Muscle of back (tissue), 11 donors: ENCODE results near the gene ACTG2. TPM values are rescaled to one million over a fixed set of nuclear protein-coding genes. Genes with fewer than 3 reads are reported as not detected.
"Not testable (repeated sequence)": the region's sequence is repeated elsewhere in the genome, so short reads cannot be mapped to it uniquely, and the experiment has no call there.

Source experiments
- DNase-seq, 3 donors: peaks; one replicate each; pipeline versions ENCODE4 v3.0.0 to v3.0.0-alpha.2; 2013
- polyA plus RNA-seq, 10 donors: library from polyadenylated mRNA; unstranded; fragments of 120-200 nt; gene quantifications; one replicate each; pipeline ENCODE4 v1.2.1, GENCODE V29; 2013; ENCODE audit not compliant: insufficient read length in 10 of 10

The ACTG2 gene
- polyA plus RNA-seq, 10 donors: 3.7 to 10.8 (median 4.8) TPM

DNA sequence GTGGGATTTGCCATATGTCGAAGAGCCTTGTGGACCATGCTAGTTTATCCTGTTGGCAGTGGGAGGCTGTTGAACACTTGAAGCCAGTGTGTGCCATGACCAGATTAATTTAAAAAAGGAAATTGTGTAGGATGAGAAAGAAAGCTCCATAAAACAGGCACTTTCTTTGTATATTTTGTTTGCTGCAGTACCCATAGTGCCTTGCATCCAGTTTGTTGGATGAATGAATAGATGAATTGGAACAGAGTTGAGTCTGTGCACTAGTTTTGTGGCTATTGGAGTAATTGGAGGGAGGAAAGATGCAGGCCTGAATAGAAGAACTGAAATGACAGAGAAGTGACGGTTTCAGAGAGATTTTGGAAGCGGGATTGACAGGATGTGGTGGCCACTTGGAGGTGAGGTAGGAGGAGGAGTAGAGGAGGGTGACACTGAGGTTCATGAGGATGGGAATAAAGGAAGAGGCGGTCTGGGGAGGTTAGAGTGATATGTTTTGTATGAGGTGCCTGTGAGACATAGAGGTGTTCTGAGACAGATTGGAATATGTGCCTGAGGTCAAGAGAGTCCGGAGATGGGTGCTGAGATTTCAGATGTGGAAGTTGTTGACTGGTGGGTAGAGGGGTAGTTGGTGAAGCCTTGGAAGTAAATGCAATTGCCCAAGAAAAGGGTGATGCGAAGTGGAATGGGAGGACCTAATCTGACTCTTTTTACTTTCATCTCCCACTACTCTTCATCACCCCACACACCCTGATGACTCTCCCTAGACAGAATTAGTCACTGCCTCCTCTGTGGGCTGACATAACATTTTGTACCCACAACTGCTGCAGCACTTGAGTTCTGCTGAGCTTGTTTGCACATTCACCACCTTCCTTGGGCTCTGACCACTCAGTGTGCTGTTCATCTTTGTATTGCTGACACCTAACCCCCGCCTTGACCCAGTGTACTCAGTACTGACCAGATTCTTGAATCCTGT is 39.0 kb downstream of the ACTG2 start:
- no peak for DNase-seq

DNA sequence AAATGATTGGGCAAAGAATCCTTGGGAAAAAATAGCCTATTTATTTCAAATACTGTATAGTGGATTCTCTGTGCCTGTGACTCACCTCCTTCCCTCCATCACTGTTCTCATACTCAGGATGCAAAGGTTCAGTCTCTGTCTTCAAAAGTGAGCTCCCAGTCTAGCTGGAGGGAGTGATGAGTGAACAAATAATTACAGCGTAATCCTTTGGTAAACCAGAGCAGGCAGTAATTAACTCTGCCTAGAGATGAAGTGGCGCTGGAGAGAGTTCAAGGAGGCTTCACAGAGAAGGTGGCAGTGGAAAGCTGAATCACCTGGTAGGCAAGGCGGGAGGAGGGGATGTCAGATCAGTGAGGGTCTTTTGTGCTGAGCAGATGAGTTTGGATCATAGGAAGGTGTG is 40.4 kb downstream of the ACTG2 start:
- no peak for DNase-seq

DNA sequence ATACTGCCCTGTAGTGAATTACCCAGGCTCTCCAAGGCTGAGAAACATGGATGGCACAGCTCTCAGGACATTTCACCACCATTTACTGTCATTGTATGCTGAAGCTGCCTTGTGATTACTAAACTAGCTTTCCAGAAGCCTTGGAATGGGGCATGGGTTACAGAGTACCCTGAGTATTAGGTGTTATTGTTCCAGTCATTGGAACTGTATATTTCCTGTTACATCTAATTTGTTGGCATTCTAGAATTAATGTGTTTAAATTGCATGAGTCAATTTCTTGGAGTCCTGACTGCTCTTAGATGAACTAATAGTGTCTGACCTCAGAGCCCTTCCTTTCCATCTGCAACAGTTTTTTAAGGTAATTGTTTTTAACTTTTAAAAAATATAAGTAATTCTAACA is 42.8 kb downstream of the ACTG2 start:
- no peak for DNase-seq

DNA sequence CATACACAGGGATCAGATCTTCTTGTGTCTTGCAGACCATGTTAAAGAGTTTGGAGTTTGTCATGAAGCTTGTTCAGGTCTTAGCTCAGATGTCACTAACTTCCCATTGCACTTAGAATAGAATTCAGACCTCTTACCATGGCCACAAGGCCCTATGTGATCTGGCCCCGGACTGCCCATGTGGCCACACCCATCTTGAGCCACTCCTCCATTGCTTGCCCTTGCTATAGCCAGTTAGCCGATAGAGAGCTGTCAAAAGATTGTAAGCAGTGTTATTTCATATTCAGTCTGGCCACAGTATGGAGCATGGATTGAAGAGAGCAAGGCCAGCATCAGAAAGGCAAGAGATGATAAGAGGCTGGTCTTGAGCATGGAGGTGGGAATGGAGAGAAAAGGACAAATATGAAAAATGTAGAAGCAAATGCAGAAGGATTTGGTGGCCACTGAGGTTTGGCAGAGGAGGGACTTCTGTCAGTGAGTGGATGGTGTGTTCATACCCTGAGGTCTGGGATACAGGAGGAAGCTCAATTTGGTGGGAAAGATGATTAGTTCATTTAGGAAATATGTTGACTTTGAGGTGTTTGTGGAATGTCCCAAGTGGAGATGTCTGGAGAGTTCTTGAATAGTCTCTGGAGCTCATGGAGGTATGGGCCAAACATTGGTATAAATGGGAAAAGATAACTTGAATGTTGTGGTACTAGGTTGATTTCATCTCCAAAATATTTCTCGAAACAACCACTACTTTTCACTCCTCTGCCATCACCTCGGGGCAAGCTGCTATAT is 44.5 kb downstream of the ACTG2 start:
- DNase-seq: no peak

DNA sequence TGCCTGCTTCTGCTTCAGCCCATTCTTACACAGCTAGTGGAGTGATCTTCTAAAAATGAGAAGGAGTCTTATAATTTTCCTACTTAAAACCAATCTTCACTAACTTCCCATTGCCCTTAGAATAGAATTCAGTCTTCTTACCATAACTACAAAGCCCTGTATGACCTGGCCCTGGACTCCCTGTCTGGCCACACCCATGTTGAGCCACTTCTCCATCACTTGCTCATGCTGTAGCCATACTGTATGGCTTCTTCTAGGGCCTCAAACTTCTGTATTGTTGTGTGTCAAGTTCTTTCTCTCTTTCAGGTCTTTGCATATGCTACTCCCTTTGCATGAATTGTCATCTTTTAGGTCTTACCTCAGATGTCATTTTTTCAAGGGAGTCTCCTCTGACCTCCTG is 45.1 kb downstream of the ACTG2 start:
- DNase-seq: no peak

DNA sequence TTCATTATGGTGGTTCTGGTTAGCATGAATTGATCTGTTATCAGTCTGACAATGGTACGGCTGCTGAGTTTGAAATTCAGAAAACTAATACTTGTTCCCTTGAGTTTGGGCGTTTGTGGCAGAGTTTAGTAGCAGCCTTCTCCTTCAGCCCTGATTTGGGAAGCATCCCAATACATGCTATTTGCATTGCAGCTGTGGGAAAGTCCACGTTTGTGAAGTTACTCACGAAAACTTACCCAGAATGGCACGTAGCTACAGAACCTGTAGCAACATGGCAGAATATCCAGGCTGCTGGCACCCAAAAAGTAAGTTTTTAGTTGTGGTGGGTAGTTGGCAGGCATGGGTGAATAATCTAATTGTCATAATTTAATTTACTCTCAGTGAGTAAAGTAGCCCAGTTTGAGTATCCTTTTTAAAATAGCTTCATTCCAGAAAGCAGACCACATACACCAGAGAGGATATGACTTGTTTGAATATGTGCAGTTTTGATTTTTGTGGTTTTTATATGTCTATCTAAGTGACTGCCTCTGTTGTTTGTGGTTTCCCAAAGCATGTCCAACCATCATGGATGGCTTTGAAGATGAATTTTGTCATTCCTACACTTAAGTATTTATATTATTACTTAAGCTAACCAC is 46.0 kb downstream of the ACTG2 start:
- peak in 1 of 3 donors; percentile 51 for DNase-seq

DNA sequence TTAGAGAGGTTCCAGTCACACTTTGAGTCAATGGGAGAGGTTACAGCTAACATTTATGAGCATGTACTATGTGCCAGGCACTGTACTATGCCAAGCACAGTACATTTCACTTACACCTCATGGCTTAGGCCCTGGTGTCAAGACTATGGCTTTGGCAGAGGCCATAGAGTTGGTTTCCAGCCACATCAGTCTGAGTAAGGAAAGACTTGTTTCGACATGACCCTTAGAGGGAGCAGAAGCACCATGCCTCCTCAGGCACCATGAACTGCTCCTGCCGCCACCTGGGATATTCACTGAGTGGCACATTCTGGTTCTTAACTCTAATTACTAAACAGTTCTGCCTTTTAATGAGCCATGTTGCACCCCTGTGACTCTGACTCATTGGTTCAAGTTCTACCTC is 46.6 kb downstream of the ACTG2 start:
- DNase-seq: no peak

DNA sequence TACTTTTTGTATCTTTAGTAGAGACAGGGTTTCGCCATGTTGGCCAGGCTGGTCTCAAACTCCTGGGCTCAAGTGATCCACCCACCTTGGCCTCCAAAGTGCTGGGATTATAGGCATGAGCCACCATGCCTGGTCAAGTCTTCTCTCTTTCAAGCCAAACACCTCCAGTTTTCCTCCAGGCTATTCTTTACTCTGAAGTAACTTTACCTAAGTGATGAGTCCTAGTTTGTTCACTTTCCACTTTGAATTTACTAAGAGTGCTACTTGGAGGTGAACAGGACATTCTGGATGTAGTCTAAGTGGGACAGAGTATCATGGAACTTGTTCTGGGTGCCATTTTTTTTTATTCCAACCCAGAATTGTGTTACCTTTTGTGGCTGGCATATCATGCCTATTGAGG is 47.3 kb downstream of the ACTG2 start:
- not testable (repeated sequence) for DNase-seq

DNA sequence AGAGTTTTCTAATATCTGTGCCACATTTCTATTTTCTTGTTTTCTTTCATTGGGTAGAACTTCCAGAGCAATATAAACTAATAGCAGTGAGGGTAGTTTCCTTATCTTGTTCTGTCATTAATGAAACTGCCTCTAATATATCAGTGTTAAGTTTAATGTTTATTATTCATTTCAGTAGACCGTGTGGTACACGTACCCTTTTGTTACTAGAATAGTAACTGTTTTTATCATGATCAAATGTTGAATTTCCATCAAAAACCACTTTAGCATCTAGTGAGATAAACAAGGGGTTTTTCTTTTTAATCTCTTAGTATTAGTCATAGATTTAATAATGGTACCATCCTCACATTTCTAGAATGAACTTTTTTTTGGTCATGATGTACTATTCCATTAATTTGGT is 49.9 kb downstream of the ACTG2 start:
- no peak for DNase-seq

DNA sequence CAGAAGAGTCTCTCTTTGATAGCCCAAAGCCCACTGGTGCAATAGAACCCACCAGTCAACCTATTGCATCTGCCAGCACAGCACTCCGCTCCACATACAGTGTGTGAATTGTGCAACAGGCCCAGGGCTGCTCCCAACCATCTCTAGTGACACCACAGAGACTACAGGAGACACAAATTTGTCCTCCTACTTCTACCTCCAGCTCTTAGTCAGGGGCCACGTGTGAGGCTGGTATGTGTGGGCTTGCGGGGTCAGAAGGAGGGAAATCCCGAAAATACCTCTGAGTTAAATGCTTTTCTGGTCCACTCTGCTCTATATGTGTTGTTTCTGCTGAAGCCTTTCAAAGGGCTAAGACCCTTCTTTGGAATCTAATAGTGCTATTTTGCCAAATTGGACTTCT is 51.9 kb downstream of the ACTG2 start:
- no peak for DNase-seq

DNA sequence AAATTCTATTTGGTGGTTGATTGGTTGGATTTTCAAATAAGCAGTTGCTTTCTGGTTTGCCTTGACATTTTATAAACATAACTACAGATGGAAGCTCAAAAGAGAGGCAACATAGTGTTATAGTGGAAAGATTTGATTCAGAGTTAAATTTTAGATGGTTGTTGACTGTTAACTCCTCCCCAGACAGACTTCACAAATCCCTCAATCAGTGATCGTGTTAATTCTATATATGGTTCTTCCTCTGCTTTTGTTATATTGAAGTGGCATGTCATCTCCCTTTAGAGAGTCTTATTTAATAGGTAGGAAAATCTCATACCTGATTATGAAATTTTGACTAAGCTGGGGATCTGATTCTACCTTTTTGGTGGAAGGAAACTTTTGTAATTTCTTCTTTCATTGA is 53.4 kb downstream of the ACTG2 start:
- no peak for DNase-seq

DNA sequence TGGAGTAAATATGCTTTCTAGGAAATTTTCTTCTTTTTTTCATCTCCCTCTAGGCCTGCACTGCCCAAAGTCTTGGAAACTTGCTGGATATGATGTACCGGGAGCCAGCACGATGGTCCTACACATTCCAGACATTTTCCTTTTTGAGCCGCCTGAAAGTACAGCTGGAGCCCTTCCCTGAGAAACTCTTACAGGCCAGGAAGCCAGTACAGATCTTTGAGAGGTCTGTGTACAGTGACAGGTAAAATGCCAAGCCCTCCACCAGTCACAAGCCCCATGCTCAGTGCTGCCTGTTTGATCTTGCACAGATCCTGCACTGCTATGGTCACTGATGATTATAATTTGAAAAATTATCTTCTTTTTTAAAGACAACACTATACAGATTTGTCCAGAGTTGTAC is 53.9 kb downstream of the ACTG2 start:
- no peak for DNase-seq

DNA sequence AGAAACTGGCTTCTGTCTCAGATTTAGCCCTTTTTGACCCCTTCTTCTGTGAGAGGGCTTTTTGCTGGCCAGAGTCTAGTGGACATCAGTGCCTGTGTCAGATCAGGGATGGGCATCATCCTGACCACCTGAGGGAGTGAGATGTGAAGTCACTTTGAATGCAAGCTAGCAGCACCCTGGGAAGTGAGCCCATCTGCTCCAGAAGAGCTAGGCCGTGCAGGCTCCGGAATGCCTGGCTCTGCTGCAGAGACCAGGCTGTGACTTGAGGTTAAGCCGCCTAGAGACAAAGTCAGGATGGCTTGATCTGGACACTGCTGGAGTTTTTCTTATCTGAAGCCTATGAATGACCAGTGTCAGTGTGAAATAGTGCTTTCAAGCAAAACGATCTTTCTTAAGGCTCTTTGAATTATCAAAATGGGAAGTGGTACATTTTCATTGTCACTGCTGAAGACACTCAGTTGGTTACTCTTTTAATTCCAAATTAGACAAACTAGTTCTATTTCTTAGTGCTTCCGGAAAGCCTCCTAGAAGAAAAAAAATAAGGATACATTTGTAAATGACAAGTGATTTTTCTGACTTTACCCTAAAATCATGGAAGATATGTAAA is 54.7 kb downstream of the ACTG2 start:
- DNase-seq: no peak

DNA sequence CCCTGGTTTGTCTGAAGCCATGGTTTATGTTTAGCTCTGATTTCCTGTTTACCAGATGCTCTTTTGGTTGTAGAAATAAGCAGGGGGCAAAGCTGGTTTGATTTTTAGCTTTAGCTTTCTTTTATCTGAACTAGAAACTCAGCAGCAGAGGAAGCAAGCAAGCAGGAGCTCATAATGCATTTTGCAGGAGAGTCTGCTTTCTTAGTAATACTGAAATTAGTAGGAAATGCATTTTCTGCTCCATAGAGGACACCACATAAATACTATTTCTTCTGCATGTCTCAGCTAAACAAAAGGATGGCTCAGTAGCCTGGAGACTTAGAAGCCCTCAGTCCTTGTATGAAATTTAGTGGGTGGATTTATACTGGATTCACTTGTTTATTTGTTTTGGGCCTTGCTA is 57.0 kb downstream of the ACTG2 start:
- DNase-seq: no peak

DNA sequence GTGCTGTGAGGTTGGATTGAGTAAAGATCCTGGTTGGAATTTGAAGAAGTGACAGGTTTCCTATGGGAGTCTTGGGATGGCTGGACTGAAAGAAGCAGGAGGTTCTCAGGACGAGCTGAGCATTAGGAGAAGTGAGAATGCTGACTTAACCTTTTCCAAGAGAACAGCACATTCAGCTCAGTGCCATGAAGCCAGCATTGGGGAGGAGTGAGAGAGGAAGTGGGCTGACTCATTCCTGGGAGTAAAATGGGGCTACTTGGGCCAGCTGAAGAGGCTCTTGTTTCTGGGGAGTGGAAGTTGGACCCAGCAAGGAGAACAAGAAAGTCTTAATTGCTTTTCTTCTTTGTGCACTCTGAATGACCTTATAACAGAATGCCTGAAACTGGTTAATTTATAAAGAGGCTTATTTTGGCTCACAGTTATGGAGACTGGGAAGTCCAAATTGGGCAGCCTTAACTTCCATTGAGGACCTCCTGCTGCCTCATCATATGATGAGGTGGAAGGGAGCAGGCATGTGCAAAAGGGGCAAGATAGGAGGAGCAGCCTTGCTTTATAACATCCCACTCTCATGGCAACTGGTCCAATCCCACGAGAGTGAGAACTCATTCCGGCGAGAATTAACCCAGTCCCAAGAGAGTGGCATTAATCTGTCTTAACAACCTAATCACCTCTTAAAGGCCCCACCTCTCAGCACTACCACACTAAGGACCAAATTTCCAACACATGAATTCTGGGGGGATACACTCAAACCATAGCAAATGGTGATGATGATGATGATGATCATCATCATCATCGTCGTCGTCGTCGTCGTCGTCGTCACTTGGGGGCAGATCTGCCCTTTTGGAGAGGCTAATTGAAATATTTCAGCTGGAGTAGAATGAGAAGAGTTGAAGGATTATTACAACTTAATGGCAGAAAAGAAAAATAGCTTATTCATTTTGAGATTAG is 60.0 kb downstream of the ACTG2 start:
- DNase-seq: peak; percentile 6 to 23 (median 7)

DNA sequence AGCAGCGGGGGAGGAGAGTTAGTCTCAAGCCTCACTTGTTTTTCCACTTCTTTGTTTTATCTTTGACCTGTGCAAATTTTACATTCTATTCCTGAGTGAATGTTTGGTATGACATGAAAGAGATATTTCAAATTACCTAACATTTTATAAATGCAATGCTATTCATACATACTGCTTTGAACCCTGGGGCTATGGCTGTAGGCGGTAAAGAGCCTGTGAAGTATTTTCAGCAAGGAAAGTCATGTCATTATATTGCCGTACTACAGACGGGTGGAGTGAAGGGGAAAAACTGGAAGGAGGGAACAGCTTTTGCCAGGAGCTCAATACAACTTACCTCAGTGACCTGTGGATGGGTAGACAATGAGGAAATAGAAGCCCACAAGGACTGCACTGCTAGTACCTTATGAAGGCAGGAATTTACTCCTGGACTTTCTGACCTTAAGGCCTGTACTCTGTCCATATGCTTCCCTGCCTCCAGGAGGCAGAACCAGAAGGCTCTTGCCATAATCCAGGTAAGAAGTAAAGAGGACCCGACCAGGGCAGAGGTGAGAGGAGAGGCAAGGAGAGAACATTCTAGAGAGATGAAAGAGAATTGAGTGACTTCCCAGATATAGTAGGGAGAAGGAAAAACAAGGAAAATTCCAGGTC is 63.5 kb downstream of the ACTG2 start:
- no peak for DNase-seq

DNA sequence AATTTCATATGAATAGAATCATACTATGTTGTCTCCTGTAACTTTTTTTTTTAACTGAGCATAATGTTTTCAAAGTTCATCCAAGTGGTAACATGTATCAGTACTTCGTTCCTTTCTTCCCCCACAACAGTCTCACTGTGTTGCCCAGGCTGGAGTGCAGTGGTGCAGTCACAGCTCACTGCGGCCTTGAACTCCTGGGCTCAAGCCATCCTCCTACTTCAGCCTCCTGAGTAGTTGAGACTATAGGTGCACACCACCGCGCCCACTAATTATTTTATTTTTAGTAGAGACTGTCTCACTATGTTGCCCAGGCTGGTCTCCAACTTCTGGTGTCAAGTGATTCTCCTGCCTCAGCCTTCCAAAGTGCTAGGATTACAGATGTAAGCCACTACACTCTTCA is 68.5 kb downstream of the ACTG2 start:
- no peak for DNase-seq

DNA sequence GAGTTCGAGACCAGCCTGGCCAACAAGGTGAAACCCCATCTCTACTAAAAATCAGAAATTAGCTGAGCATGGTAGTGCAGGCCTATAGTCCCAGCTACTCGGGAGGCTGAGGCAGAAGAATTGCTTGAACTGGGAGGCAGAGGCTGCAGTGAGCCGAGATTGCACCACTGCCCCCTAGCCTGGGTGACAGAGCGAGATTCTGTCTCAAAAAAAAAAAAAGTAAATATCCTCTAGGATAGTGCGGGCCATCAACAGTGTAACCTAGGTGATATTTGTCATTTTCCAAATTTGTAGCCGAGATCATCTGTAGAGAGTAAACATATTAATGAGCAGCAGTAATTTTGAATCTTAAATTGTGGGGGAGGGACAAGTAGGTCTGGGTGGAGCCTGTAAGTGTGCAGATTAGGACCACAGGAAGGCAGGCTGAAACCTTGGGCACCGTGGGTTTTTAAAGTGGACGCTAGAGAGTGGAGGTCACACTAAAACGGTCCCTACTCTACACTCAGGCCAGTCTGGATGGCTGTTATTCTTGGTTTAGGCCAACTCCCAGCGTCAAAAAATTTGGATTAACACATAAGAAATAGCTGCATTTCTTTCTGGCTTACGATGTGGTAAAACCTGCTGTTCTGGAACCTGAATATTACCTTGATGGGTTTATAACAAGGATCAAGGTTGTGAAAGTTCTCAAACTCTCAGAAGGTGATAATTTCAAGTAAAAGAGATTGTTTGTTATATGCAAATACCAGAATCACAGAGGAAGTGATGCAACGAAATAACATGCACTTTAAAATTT is 69.2 kb downstream of the ACTG2 start:
- DNase-seq: no peak

DNA sequence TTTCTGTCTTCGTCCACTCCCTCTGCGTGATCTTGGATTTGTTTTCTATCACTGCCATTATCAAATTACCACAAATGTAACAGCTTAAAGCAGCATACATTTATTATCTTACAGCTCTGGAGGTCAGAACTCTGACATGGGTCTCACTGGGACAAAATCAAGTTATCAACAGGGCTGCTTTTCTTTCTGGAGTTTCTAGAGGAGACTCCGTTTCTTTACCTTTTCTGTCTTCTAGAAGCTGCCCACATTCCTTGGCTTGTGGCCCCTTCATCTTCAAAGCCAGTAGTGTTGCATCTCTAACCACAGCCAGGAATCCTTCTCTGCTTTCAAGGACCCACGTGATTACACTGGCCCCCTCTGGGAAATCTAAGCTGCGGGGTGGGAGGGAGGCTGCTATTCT is 70.0 kb downstream of the ACTG2 start:
- no peak for DNase-seq
